GM12878 (cell line): Measurements from ENCODE around the gene SLC37A3. TPM values are rescaled to one million over a fixed set of nuclear protein-coding genes. Genes with fewer than 3 reads are reported as not detected.

Source experiments
- ATAC-seq: fragments of 200-7000 bp; cut with Tn5 transposase; 3 replicates; pipeline ENCODE4 v1.9.1; 2020; ENCODE audit warnings: mild to moderate bottlenecking, moderate library complexity
- BruUV-seq: library from RNA; stranded (reverse); fragments of 400-500 nt; replicated peaks from 2 replicates; lab custom pipeline; 2021; lab: Mats Ljungman, UMichigan
- CTCF ChIA-PET: fragments of 300-600 bp; sonication (Branson Sonifier 250); formaldehyde crosslinking; extraction: SDS; loops from one replicate; lab custom pipeline; 2021; ENCODE audit warnings: inconsistent platforms; lab: Yijun Ruan, JAX
- POLR2A ChIA-PET: fragments of 350-600 bp; formaldehyde crosslinking; extraction: SDS; loops from one replicate; lab custom pipeline; 2021; ENCODE audit warnings: inconsistent platforms; lab: Charles Lee
- RAD21 ChIA-PET: fragments of 300-600 bp; sonication (Branson Sonifier 250); formaldehyde crosslinking; loops from one replicate; lab custom pipeline; 2023; ENCODE audit warnings: antibody characterized with exemption; ENCODE audit not compliant: unreplicated experiment; lab: Charles Lee
- SMC1A ChIA-PET: fragments of 300-600 bp; sonication (Branson Sonifier 250); formaldehyde crosslinking; loops from one replicate; lab custom pipeline; 2023; ENCODE audit not compliant: unreplicated experiment, uncharacterized antibody; lab: Charles Lee
- DNase-seq: peaks from one replicate; pipeline ENCODE4 v3.0.0-alpha.2; 2011; ENCODE audit warnings: low read depth, low spot score
- FAIRE-seq: peaks from 3 replicates; lab custom pipeline; 2011; peaks lifted over from hg19 to GRCh38; lab: Jason Lieb, UNC
- H2AFZ ChIP-seq: 2 replicates; pipeline ENCODE4 v1.6.0; 2011; ENCODE audit warnings: low read depth, low read length, control low read depth; ENCODE audit not compliant: control insufficient read depth
- H3K27ac ChIP-seq: 2 replicates; pipeline ENCODE4 v1.5.1; 2011; ENCODE audit warnings: control low read depth; ENCODE audit not compliant: control insufficient read depth, insufficient read depth
- H3K27me3 ChIP-seq, 2 experiments: replicated peaks in 1 of 2; 2 replicates each; pipeline versions ENCODE4 v1.6.0 to v1.6.1; 2011; ENCODE audit warnings: low read length in 1 of 2; ENCODE audit not compliant: control insufficient read depth in 2 of 2, insufficient read depth in 2 of 2
- H3K36me3 ChIP-seq, 2 experiments: 2 replicates each; pipeline ENCODE4 v1.5.1; 2011; ENCODE audit warnings: low read length in 1 of 2; ENCODE audit not compliant: control insufficient read depth in 2 of 2, insufficient read depth in 2 of 2
- H3K4me1 ChIP-seq: 2 replicates; pipeline ENCODE4 v1.6.1; 2011; ENCODE audit warnings: mild to moderate bottlenecking, low read length, moderate library complexity, mixed read lengths; ENCODE audit not compliant: control insufficient read depth, insufficient read depth
- H3K4me2 ChIP-seq: 2 replicates; pipeline ENCODE4 v1.6.0; 2011; ENCODE audit warnings: control low read depth; ENCODE audit not compliant: control insufficient read depth, insufficient read depth
- H3K4me3 ChIP-seq: fragments of 200-600 bp; sonication (generic); 2 replicates; pipeline ENCODE4 v1.5.1; 2016
- H3K79me2 ChIP-seq: 2 replicates; pipeline ENCODE4 v1.6.0; 2011; ENCODE audit warnings: low read length; ENCODE audit not compliant: control insufficient read depth, insufficient read depth
- H3K9ac ChIP-seq: 2 replicates; pipeline ENCODE4 v1.8.0; 2011; ENCODE audit warnings: low read length, control low read depth, mixed read lengths; ENCODE audit not compliant: control insufficient read depth, insufficient read depth
- H3K9me3 ChIP-seq: replicated peaks from 3 replicates; pipeline ENCODE4 v1.5.1; 2011; ENCODE audit warnings: mild to moderate bottlenecking, low read length; ENCODE audit not compliant: control insufficient read depth, insufficient read depth
- H4K20me1 ChIP-seq: 2 replicates; pipeline ENCODE4 v1.6.0; 2011; ENCODE audit not compliant: control insufficient read depth, insufficient read depth
- ASH2L ChIP-seq: fragments of 300-600, 200-600 bp; sonication (generic); IDR thresholded peaks from 2 replicates; pipeline ENCODE4 v1.6.1; 2017; ENCODE audit warnings: low read depth, mild to moderate bottlenecking, borderline replicate concordance
- BHLHE40 ChIP-seq, 2 experiments: fragments of 450-650 bp in 1 of 2; IDR thresholded peaks; 2 replicates each; pipeline ENCODE4 v1.6.1; 2011 to 2017; ENCODE audit warnings: low read depth in 2 of 2, borderline replicate concordance in 1 of 2, improper control_type of control experiment in 1 of 2, low read length in 1 of 2, mild to moderate bottlenecking in 1 of 2
- CBX5 ChIP-seq: sonication (generic); IDR thresholded peaks from 2 replicates; pipeline ENCODE4 v1.6.1; 2016; ENCODE audit warnings: low read depth, moderate library complexity, mild to moderate bottlenecking, inconsistent platforms
- FOXM1 ChIP-seq: IDR thresholded peaks from 2 replicates; pipeline ENCODE4 v1.6.1; 2012; ENCODE audit warnings: low read depth, mild to moderate bottlenecking, inconsistent platforms, low read length, moderate library complexity
- HDGF ChIP-seq: fragments of 450-650 bp; IDR thresholded peaks from 2 replicates; pipeline ENCODE4 v1.6.1; 2016; ENCODE audit warnings: antibody characterized with exemption
- IRF4 ChIP-seq: IDR thresholded peaks from 2 replicates; pipeline ENCODE4 v1.6.1; 2011; ENCODE audit warnings: low read depth, low read length
- NBN ChIP-seq: fragments of 450-650 bp; IDR thresholded peaks from 2 replicates; pipeline ENCODE4 v1.6.1; 2016
- SIX5 ChIP-seq: IDR thresholded peaks from 2 replicates; pipeline ENCODE4 v1.6.1; 2011; ENCODE audit warnings: mild to moderate bottlenecking, low read depth, low read length, moderate library complexity; ENCODE audit not compliant: severe bottlenecking
- SREBF1 ChIP-seq: IDR thresholded peaks from 2 replicates; pipeline ENCODE4 v1.6.1; 2012; ENCODE audit warnings: mild to moderate bottlenecking, low read length
- YY1 ChIP-seq: IDR thresholded peaks from 2 replicates; pipeline ENCODE4 v1.6.1; 2011; ENCODE audit warnings: low read depth, mild to moderate bottlenecking, low read length
- ZBED1 ChIP-seq: IDR thresholded peaks from 2 replicates; pipeline ENCODE4 v1.6.1; 2016; ENCODE audit warnings: borderline replicate concordance
- ZNF217 ChIP-seq: fragments of 450-650 bp; IDR thresholded peaks from 2 replicates; pipeline ENCODE4 v1.6.1; 2017; ENCODE audit warnings: antibody characterized with exemption, mild to moderate bottlenecking
- ZNF24 ChIP-seq: fragments of 450-650 bp; IDR thresholded peaks from 2 replicates; pipeline ENCODE4 v1.6.1; 2017; ENCODE audit warnings: antibody characterized with exemption, mild to moderate bottlenecking
- WGBS: methylation state at CpG from one replicate; pipeline ENCODE4 v1.1.6; 2016; ENCODE audit warnings: low lambda C conversion rate; ENCODE audit not compliant: insufficient replicate concordance, insufficient coverage; ENCODE audit errors: missing lambda C conversion rate; 5-methylcytosine and 5-hydroxymethylcytosine counted together
- in situ Hi-C: fragments of 300-500 bp; cut with MboI; formaldehyde crosslinking; loops from 9 replicates; pipeline ENCODE4 v1.14.3; 2018; ENCODE audit warnings: mixed read lengths
- intact Hi-C: fragments of 100-400 bp; cut with micrococcal nuclease; formaldehyde crosslinking; loops from one replicate; pipeline ENCODE4 v1.14.2; 2022; ENCODE audit not compliant: unreplicated experiment
- polyA plus RNA-seq, 11 experiments: library from polyadenylated mRNA; depleted of rRNA in 4 of 11; unstranded in 6 of 11; stranded (reverse) in 5 of 11; fragments of >200 nt; fragmentation: Nextera tagmentation in 4 of 11; fragmentation: Illumina TruSeq in 1 of 11; extraction: Ambion mirVana in 4 of 11; extraction: Trizol in 1 of 11; gene quantifications; 1 replicate in 1 of 11; 2 replicates in 10 of 11; pipeline versions ENCODE4 v1.2.1 to v1.2.3, GENCODE V29; 2011 to 2016; ENCODE audit warnings: inconsistent platforms in 2 of 11, missing spikeins in 2 of 11, low read depth in 1 of 11
- total RNA-seq, 4 experiments: library from RNA; depleted of rRNA in 3 of 4; stranded (reverse); fragments of >200 nt in 3 of 4; fragmentation: Illumina TruSeq in 1 of 4; extraction: Trizol in 1 of 4; gene quantifications; 2 replicates each; pipeline versions ENCODE4 v1.2.1 to v1.2.3, GENCODE V29; 2013 to 2021
- TF ChIP-seq, protein P1 (sequence below): fragments of 450-650 bp; formaldehyde crosslinking; IDR thresholded peaks from 2 replicates; pipeline ENCODE4 v1.4.0; 2020; ENCODE audit warnings: mild to moderate bottlenecking, moderate library complexity
- TF ChIP-seq, protein P2 (sequence below): fragments of 450-650 bp; IDR thresholded peaks from 2 replicates; pipeline ENCODE4 v1.6.1; 2016; ENCODE audit warnings: mild to moderate bottlenecking, moderate library complexity, borderline replicate concordance
- TF ChIP-seq, protein P3 (sequence below): fragments of 450-650 bp; IDR thresholded peaks from 2 replicates; pipeline ENCODE4 v1.6.1; 2017; ENCODE audit warnings: borderline replicate concordance

The SLC37A3 gene
- total and polyA plus RNA-seq, 10 of the 15 experiments (the other 5 are each of a cell fraction or from before 2014, with no cell fraction given): 3.7 to 13.6 (median 11.0) TPM

DNA sequence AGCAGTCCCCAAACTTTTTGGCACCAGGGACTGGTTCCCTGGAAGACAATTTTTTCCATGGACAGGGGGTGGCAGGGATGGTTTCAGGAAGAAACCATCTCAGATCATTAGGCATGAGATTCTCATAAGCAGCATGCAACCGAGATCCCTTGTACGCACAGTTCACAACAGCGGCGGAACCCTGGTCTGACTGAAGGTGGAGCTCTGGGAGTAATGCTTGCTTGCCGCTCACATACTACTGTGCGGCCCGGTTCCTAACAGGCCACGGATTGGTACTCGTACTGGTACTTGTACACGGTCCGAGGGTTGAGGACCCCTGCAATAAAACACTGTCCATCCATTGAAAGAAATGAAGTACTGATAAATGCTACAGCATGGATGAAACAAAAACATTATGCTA, 48.1 kb upstream of the SLC37A3 start (continued):
- TF ChIP-seq ZBED1: no peak
- no peak for TF ChIP-seq FOXM1
- TF ChIP-seq HDGF: no peak
- no peak for TF ChIP-seq SIX5
- TF ChIP-seq ZNF24: no peak
- TF ChIP-seq ASH2L: no peak

DNA sequence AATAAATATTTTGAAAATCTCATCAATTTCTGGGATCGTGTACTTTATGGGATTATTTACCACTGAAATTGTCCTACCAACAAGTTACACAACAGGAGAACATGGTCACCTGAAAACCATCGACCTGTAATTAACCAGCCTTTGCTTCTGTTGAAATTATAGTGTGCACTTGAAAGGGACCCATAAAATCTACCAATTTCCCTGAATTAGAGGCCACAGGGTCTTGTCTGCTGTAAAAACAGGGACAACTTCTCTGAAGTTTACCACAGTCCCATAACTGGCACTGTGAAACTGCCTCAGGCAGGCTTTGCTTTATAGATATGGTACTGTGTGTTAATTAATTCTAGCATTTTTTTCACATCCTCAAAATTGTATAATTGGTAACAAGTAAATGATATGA, 43.2 kb upstream of the SLC37A3 start:
- Histone ChIP-seq H3K9me3 (no peaks in the 10 kb centered on the region), H3K4me1 (no peaks in the 10 kb centered on the region), H3K36me3 (no peaks in the 10 kb centered on the region), H3K79me2 (no peaks in the 10 kb centered on the region), H3K27ac (no peak overlapping the region), H3K27me3 (no peaks in the 10 kb centered on the region), H4K20me1 (no peaks in the 10 kb centered on the region), H3K4me2 (no peak overlapping the region), H3K4me3 (no peak overlapping the region), H2AFZ (no peak overlapping the region), H3K9ac (no peak overlapping the region)
- no peak for DNase-seq
- RAD21 ChIA-PET: no interaction called here
- CTCF ChIA-PET: no interaction called here
- SMC1A ChIA-PET: interaction anchor here (1.3 kb wide), 1 partner anchor 8 kb away, joined by 5 read pairs; no protein-coding TSS in a partner anchor
- in situ Hi-C loops: no loop called here
- POLR2A ChIA-PET: interaction anchor here (0.7 kb wide), 1 partner anchor 39 kb away, joined by 4 read pairs; no protein-coding TSS in a partner anchor
- no peak for ATAC-seq
- 56% methylated on average over 2 of the region's 2 CpGs for WGBS
- FAIRE-seq: no peak
- intact Hi-C loops: no loop called here
- BruUV-seq: no TSS peak
- TF ChIP-seq YY1 (no peak), CBX5 (no peak), IRF4 (no peak), SREBF1 (no peak), BHLHE40 (IDR thresholded peaks at IDR 0.05; ENCODE audit: borderline replicate concordance in 1 of 2, low read depth in 2 of 2, low read length in 1 of 2) (no peak), ZNF217 (no peak), NBN (no peak)
- TF ChIP-seq, protein P1, sequence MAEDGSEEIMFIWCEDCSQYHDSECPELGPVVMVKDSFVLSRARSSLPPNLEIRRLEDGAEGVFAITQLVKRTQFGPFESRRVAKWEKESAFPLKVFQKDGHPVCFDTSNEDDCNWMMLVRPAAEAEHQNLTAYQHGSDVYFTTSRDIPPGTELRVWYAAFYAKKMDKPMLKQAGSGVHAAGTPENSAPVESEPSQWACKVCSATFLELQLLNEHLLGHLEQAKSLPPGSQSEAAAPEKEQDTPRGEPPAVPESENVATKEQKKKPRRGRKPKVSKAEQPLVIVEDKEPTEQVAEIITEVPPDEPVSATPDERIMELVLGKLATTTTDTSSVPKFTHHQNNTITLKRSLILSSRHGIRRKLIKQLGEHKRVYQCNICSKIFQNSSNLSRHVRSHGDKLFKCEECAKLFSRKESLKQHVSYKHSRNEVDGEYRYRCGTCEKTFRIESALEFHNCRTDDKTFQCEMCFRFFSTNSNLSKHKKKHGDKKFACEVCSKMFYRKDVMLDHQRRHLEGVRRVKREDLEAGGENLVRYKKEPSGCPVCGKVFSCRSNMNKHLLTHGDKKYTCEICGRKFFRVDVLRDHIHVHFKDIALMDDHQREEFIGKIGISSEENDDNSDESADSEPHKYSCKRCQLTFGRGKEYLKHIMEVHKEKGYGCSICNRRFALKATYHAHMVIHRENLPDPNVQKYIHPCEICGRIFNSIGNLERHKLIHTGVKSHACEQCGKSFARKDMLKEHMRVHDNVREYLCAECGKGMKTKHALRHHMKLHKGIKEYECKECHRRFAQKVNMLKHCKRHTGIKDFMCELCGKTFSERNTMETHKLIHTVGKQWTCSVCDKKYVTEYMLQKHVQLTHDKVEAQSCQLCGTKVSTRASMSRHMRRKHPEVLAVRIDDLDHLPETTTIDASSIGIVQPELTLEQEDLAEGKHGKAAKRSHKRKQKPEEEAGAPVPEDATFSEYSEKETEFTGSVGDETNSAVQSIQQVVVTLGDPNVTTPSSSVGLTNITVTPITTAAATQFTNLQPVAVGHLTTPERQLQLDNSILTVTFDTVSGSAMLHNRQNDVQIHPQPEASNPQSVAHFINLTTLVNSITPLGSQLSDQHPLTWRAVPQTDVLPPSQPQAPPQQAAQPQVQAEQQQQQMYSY: no peak
- TF ChIP-seq, protein P2, sequence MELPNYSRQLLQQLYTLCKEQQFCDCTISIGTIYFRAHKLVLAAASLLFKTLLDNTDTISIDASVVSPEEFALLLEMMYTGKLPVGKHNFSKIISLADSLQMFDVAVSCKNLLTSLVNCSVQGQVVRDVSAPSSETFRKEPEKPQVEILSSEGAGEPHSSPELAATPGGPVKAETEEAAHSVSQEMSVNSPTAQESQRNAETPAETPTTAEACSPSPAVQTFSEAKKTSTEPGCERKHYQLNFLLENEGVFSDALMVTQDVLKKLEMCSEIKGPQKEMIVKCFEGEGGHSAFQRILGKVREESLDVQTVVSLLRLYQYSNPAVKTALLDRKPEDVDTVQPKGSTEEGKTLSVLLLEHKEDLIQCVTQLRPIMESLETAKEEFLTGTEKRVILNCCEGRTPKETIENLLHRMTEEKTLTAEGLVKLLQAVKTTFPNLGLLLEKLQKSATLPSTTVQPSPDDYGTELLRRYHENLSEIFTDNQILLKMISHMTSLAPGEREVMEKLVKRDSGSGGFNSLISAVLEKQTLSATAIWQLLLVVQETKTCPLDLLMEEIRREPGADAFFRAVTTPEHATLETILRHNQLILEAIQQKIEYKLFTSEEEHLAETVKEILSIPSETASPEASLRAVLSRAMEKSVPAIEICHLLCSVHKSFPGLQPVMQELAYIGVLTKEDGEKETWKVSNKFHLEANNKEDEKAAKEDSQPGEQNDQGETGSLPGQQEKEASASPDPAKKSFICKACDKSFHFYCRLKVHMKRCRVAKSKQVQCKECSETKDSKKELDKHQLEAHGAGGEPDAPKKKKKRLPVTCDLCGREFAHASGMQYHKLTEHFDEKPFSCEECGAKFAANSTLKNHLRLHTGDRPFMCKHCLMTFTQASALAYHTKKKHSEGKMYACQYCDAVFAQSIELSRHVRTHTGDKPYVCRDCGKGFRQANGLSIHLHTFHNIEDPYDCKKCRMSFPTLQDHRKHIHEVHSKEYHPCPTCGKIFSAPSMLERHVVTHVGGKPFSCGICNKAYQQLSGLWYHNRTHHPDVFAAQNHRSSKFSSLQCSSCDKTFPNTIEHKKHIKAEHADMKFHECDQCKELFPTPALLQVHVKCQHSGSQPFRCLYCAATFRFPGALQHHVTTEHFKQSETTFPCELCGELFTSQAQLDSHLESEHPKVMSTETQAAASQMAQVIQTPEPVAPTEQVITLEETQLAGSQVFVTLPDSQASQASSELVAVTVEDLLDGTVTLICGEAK: no peak
- TF ChIP-seq, protein P3, sequence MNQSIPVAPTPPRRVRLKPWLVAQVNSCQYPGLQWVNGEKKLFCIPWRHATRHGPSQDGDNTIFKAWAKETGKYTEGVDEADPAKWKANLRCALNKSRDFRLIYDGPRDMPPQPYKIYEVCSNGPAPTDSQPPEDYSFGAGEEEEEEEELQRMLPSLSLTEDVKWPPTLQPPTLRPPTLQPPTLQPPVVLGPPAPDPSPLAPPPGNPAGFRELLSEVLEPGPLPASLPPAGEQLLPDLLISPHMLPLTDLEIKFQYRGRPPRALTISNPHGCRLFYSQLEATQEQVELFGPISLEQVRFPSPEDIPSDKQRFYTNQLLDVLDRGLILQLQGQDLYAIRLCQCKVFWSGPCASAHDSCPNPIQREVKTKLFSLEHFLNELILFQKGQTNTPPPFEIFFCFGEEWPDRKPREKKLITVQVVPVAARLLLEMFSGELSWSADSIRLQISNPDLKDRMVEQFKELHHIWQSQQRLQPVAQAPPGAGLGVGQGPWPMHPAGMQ: no peak
